IPS DF 4.7 (cell line): ENCODE measurements around the gene RGS9BP.
A peak's percentile ranks its signal among the peaks of the same experiment; 100 is the strongest.
"Not testable (repeated sequence)": the region's sequence is repeated elsewhere in the genome, so short reads cannot be mapped to it uniquely, and the experiment has no call there.

Experiments used
- DNase-seq: peaks from one replicate; pipeline ENCODE4 v3.0.0-alpha.2; 2013; ENCODE audit warnings: low spot score; ENCODE audit errors: extremely low read depth

RGS9BP gene

GRCh38 chr19:32671883-32672593, 3.6 kb upstream of the RGS9BP start:
- no peak for DNase-seq

- no peak for DNase-seq
These were observed 2.8 kb upstream of the RGS9BP start for GRCh38 chr19:32672841-32673240.

GRCh38 chr19:32673573-32673972, 2.1 kb upstream of the RGS9BP start:
- DNase-seq, result no peak

GRCh38 chr19:32674153-32674930, 1.3 kb upstream of the RGS9BP start:
- DNase-seq, result no peak

- DNase-seq, result peak; percentile 88
These were observed 523 bp upstream of the RGS9BP start, which contains the start of gene ANKRD27 for GRCh38 chr19:32674931-32675719. TSS of gene ANKRD27 (minus strand) at chr19:32675180. CDS start at chr19:32659015, 16,165 bp downstream.

GRCh38 chr19:32676186-32676894, 692 bp downstream of the RGS9BP start:
- DNase-seq, result no peak

GRCh38 chr19:32676895-32677359, 1.3 kb downstream of the RGS9BP start:
- no peak for DNase-seq

GRCh38 chr19:32677657-32678056, 2.0 kb downstream of the RGS9BP start:
- DNase-seq, result no peak

- DNase-seq, result no peak
These were observed 5.3 kb downstream of the RGS9BP start for GRCh38 chr19:32680986-32681385.

GRCh38 chr19:32682317-32682716, 6.7 kb downstream of the RGS9BP start:
- no peak for DNase-seq

GRCh38 chr19:32686847-32687475, 11.3 kb downstream of the RGS9BP start:
- DNase-seq, result no peak

- DNase-seq, result no peak
These were observed 12.0 kb downstream of the RGS9BP start for GRCh38 chr19:32687681-32688080.

- DNase-seq, result no peak
These were observed 12.7 kb downstream of the RGS9BP start for GRCh38 chr19:32688311-32688710.

- DNase-seq, result no peak
These were observed 15.8 kb downstream of the RGS9BP start, which contains the start of gene NUDT19 for GRCh38 chr19:32691291-32691951. TSS of gene NUDT19 (plus strand) at chr19:32691821. CDS start at chr19:32691961, 140 bp downstream.

- no peak for DNase-seq
These were observed 16.5 kb downstream of the RGS9BP start for GRCh38 chr19:32691952-32692726.

GRCh38 chr19:32692727-32693061, 17.0 kb downstream of the RGS9BP start:
- DNase-seq, result no peak

GRCh38 chr19:32693151-32694108, 17.8 kb downstream of the RGS9BP start:
- DNase-seq, result not testable (repeated sequence)

- not testable (repeated sequence) for DNase-seq
These were observed 18.7 kb downstream of the RGS9BP start for GRCh38 chr19:32694316-32694715.
